Testis (tissue), 2 donors: ENCODE results near the gene SMG6.

Experiments
- CTCF ChIP-seq, 3 experiments: fragments of 450-650 bp in 2 of 3; fragments of 200-600 bp in 1 of 3; sonication (generic) in 1 of 3; IDR thresholded peaks; one replicate each; pipeline ENCODE4 v1.5.1; 2016 to 2019; ENCODE audit warnings: antibody characterized with exemption in 3 of 3, mild to moderate bottlenecking in 2 of 3, moderate library complexity in 1 of 3
- POLR2A ChIP-seq: fragments of 450-650 bp; IDR thresholded peaks from one replicate; pipeline ENCODE4 v1.6.1; 2017; ENCODE audit warnings: antibody characterized with exemption, mild to moderate bottlenecking, moderate library complexity

- TF ChIP-seq CTCF (IDR thresholded peaks at IDR 0.05), result no peak
- TF ChIP-seq POLR2A, result no peak
These were observed 218.6 kb downstream of the SMG6 start for GRCh38 chr17:2084766-2085647.
